T1000 (cell line): ENCODE data around the gene FIZ1.

ENCODE experiments used
- DNase-seq: peaks from one replicate; lab custom pipeline; 2025; ENCODE audit warnings: mixed read lengths; lab: John Stamatoyannopoulos, UW

Gene FIZ1

DNA sequence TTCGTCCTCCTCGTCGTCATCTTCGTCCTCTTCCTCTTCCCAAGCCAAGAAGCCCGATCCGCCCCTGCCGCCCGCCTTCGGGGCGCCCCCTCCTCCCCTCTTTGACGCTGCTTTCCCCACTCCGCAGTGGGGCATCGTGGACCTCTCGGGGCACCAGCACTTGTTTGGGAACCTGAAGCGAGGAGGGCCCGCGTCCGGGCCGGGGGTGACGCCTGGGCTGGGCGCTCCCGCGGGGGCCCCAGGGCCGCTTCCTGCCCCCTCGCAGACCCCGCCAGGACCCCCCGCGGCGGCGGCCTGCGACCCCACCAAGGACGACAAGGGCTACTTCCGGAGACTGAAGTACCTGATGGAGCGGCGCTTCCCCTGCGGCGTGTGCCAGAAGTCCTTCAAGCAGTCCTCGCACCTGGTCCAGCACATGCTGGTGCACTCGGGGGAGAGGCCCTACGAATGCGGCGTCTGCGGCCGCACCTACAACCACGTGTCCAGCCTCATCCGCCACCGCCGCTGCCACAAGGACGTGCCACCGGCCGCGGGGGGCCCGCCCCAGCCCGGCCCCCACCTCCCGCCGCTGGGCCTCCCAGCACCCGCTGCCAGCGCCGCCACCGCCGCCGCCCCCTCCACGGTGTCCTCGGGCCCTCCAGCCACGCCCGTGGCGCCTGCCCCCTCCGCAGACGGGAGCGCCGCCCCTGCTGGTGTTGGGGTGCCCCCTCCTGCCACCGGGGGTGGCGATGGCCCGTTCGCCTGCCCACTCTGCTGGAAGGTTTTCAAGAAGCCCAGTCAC is 14.8 kb upstream of the FIZ1 start:
- no peak for DNase-seq

DNA sequence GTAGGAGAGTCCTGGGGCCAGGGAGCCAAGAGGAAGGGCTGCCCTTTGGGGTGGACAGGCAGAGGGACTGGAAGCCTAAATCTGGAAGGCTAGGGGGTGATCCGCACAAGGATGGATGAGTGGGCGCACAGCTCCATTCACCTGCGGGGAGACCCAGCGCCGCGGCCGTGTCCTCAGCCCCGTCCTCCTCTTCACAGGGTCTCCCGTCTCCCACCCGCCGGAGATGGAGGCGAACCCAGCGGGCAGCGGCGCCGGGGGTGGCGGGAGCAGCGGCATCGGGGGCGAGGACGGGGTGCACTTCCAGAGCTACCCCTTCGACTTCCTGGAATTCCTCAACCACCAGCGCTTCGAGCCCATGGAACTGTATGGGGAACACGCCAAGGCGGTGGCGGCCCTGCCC is 14.1 kb upstream of the FIZ1 start:
- DNase-seq, result no peak

- DNase-seq, result no peak
Observed at GRCh38 chr19:55611983-55612645, 12.8 kb upstream of the FIZ1 start.

- DNase-seq, result no peak
Observed at GRCh38 chr19:55611300-55611982, 12.1 kb upstream of the FIZ1 start.

- DNase-seq, result no peak
Observed at GRCh38 chr19:55609326-55609725, 10.0 kb upstream of the FIZ1 start.

- no peak for DNase-seq
Observed at GRCh38 chr19:55606817-55607216, 7.5 kb upstream of the FIZ1 start.

DNA sequence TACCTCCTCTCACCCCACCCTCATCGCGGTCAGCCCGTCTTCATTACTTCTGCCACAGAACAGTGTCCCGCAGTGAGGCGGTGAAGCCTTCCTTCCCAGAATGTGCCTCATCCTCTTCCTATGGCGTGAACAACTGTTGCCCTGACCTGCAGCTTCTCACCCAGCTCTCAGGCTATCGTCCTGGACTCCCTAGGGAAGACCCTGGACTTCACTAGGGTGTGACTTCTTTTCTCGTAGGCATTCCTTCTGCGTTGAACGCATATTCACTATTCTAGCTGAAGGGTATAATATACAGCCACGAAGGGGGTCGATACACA is 7.1 kb upstream of the FIZ1 start:
- no peak for DNase-seq

GRCh38 chr19:55605637-55606470 is 6.5 kb upstream of the FIZ1 start, which contains the start of gene ZNF865:
Gene ZNF865 (plus strand): TSS chr19:55605647. CDS start chr19:55613619, 7,972 bp downstream.
- DNase-seq, result peak; percentile 44

DNA sequence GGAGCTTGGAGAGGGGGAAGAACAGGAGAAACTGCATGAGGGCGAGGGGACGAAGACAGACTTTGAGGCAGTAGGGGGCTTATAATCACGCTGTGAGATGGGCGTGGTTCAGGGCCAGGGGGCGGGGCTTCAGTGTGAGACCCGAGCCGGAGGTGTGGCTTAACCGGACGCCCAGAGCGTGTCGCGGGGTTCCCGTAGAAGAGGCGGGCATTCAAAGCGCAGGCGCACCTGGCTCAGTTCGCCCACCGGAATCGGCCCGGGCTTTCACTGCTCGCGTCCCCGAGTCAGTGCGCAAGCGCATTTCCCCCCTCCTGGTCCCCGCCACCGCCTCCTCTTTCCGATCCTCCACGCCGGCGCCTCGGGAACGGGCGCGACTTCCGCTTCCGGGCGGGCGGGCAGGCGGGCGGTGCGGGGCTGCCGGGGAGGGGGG is 5.9 kb upstream of the FIZ1 start:
- DNase-seq, result peak; percentile 97

DNA sequence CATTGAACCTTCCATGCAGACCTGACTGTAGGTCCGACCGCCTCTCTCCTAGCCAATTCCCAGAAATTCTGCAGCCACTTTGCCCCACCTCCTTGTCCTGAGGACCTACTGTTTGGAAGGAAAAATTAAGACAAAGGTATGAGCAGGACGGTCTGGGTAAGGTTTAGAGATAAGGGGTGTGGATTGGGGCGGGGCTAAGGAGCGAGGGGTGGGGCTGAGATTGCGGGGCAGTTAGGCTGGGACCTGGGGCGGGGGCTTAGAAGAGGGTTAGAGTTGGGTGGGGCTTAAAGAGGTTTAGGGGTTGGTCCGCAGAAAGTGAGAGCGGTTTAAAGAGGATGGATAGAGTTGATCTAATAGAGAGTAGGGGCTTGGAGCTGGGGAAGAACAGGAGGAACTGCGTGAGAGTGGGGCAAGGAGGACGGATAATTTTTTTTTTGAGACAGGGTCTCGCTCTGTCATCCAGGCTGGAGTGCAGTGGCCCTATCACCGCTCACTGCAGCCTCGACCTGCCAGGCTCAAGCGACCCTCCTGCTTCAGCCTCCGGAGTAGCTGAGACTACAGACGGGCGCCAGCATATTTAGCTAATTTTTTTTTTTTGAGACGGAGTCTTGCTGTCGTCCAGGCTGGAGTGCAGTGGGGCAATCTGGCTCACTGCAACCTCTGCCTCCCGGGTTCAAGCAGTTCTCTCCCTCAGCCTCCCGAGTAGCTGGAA is 4.4 kb upstream of the FIZ1 start:
- no peak for DNase-seq

GRCh38 chr19:55603115-55603514 is 3.8 kb upstream of the FIZ1 start:
- DNase-seq, result no peak

DNA sequence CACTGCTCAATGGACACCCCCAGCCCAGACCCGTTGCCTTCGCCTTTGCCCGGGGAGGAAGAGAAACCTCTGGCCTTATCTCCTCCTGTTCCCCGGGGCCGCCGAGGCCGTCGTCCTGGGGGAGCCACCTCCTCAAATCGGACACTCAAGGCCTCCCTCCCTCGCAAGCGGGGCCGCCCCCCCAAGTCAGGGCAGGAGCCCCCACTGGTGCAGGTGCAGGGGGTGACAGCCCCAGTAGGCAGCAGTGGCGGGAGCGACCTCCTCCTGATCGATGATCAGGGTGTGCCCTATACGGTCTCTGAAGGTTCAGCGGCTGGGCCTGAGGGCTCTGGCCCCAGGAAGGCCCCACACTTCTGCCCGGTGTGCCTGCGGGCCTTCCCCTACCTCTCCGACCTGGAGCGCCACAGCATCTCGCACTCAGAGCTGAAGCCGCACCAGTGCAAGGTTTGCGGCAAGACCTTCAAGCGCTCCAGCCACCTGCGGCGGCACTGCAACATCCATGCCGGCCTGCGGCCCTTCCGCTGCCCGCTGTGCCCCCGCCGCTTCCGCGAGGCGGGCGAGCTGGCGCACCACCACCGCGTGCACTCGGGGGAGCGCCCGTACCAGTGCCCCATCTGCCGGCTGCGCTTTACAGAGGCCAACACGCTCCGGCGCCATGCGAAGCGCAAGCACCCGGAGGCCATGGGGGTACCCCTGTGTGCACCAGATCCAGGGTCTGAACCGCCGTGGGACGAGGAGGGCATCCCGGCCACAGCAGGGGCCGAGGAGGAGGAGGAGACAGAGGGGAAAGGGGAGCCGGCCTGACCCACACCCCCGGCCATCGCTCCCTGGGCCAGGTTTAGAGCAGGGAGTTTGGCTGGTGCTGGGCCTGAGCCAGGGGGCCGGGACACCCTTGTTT is 3.0 kb upstream of the FIZ1 start:
- DNase-seq, result no peak

- DNase-seq, result no peak
Observed at GRCh38 chr19:55601084-55601483, 1.8 kb upstream of the FIZ1 start.

DNA sequence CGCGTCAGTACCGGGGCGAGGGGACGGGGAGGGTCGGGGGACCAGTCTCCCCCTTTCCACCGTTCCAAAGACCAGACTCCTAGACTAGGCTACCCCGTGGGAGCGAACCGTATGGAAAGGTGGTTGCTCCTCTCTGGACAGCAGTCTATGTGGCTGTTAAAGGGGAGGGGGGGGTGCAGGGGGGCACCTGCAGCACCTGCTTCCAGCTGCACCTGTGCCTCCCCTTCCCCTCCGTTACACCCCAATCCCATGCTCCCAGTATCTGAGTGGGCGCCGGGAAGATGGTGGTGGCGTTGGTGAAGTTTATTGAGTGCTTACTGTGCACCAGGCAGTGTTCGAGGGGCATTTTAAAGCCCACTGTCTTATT is 1.3 kb upstream of the FIZ1 start:
- DNase-seq, result no peak

GRCh38 chr19:55599842-55600661 is 735 bp upstream of the FIZ1 start, which contains the start of gene ZNF524:
Gene ZNF524 (plus strand): TSS chr19:55600288. CDS start chr19:55602113, 1,825 bp downstream.
- peak; percentile 88 for DNase-seq

- DNase-seq, result peak; percentile 94
Observed at GRCh38 chr19:55598719-55599467, 424 bp downstream of the FIZ1 start.

- DNase-seq, result no peak
Observed at GRCh38 chr19:55598034-55598433, 1.3 kb downstream of the FIZ1 start.

GRCh38 chr19:55597501-55597921 is 1.8 kb downstream of the FIZ1 start:
- DNase-seq, result no peak

- no peak for DNase-seq
Observed at GRCh38 chr19:55596304-55596703, 3.0 kb downstream of the FIZ1 start.
